A673 (cell line): ENCODE data around the gene SLC7A9. TPM values are rescaled to one million over a fixed set of nuclear protein-coding genes. Genes with fewer than 3 reads are reported as not detected.
"Not testable (repeated sequence)": the region's sequence is repeated elsewhere in the genome, so short reads cannot be mapped to it uniquely, and the experiment has no call there.

ENCODE experiments used
- BruUV-seq: library from RNA; stranded (reverse); fragments of 400-500 nt; replicated peaks from 2 replicates; lab custom pipeline; 2021; lab: Mats Ljungman, UMichigan
- CTCF ChIA-PET: fragments of 300-600 bp; sonication (Branson Sonifier 250); formaldehyde crosslinking; loops from one replicate; lab custom pipeline; 2022; ENCODE audit warnings: antibody characterized with exemption; lab: Charles Lee
- POLR2A ChIA-PET: fragments of 300-600 bp; sonication (Branson Sonifier 250); formaldehyde crosslinking; loops from one replicate; lab custom pipeline; 2022; ENCODE audit warnings: antibody characterized with exemption; ENCODE audit not compliant: low non-redundant PET; lab: Charles Lee
- DNase-seq: peaks from one replicate; pipeline ENCODE4 v3.0.0-alpha.2; 2015; ENCODE audit warnings: low spot score
- H3K27ac ChIP-seq: fragments of 200-600 bp; sonication (generic); 2 replicates; pipeline ENCODE4 v1.5.1; 2016; ENCODE audit warnings: mixed run types, low read depth, mild to moderate bottlenecking, mixed read lengths, antibody characterized with exemption, low read length; ENCODE audit not compliant: poor library complexity, severe bottlenecking
- H3K27me3 ChIP-seq: fragments of 200-600 bp; sonication (generic); replicated peaks from 2 replicates; pipeline ENCODE4 v1.6.1; 2017; ENCODE audit warnings: mixed run types, low read depth, mild to moderate bottlenecking, mixed read lengths, antibody characterized with exemption, low read length; ENCODE audit not compliant: insufficient read depth, poor library complexity
- H3K36me3 ChIP-seq: fragments of 200-600 bp; sonication (generic); 2 replicates; pipeline ENCODE4 v1.6.1; 2016; ENCODE audit warnings: mixed run types, mild to moderate bottlenecking, mixed read lengths, antibody characterized with exemption, low read length; ENCODE audit not compliant: insufficient read depth, poor library complexity, severe bottlenecking
- H3K4me1 ChIP-seq: fragments of 200-600 bp; sonication (generic); 2 replicates; pipeline ENCODE4 v1.6.1; 2017; ENCODE audit warnings: mixed run types, mild to moderate bottlenecking, mixed read lengths, antibody characterized with exemption, low read length; ENCODE audit not compliant: insufficient read depth, poor library complexity, severe bottlenecking
- H3K4me3 ChIP-seq: fragments of 200-600 bp; sonication (generic); 2 replicates; pipeline ENCODE4 v1.5.1; 2016; ENCODE audit warnings: low read depth, mixed run types, mild to moderate bottlenecking, mixed read lengths, low read length; ENCODE audit not compliant: poor library complexity, severe bottlenecking
- H3K9me3 ChIP-seq: fragments of 200-600 bp; sonication (generic); 2 replicates; pipeline ENCODE4 v1.6.1; 2016; ENCODE audit warnings: mixed run types, low read depth, mild to moderate bottlenecking, mixed read lengths, antibody characterized with exemption, low read length; ENCODE audit not compliant: poor library complexity, severe bottlenecking
- CTCF ChIP-seq: fragments of 300-800, 200-600 bp; sonication (generic); conservative IDR thresholded peaks from 2 replicates; pipeline ENCODE4 v1.5.1; 2017; ENCODE audit warnings: low read depth, mild to moderate bottlenecking, antibody characterized with exemption, low read length, moderate library complexity, mixed read lengths
- EZH2 ChIP-seq: fragments of 200-600 bp; sonication (generic); IDR thresholded peaks from 2 replicates; pipeline ENCODE4 v1.6.1; 2017; ENCODE audit warnings: borderline replicate concordance, low read depth, mild to moderate bottlenecking, mixed read lengths, antibody characterized with exemption, low read length; ENCODE audit not compliant: poor library complexity, severe bottlenecking
- intact Hi-C: fragments of 100-400 bp; cut with micrococcal nuclease; formaldehyde crosslinking; loops from one replicate; pipeline ENCODE4 v1.10.0; 2022; ENCODE audit not compliant: unreplicated experiment
- total RNA-seq: library from RNA; stranded (reverse); gene quantifications from 2 replicates; pipeline ENCODE4 v1.2.3, GENCODE V29; 2021

SLC7A9 gene
- total RNA-seq, 1 experiment from 2014 or later: 0.34 TPM

- ChIA-PET POLR2A (no interaction called here), CTCF (no interaction called here)
- H3K27ac ChIP-seq: no peak overlapping the region
- no peaks in the 10 kb centered on the region for H3K27me3 ChIP-seq
- H3K36me3 ChIP-seq: no peaks in the 10 kb centered on the region
- no peak for TF ChIP-seq CTCF
- no peak for TF ChIP-seq EZH2
- no peak for DNase-seq
- intact Hi-C loops: no loop called here
- H3K4me3 ChIP-seq: no peak overlapping the region
- peaks cover 6% of the 10 kb centered on the region for H3K4me1 ChIP-seq
- BruUV-seq: no TSS peak
- no peaks in the 10 kb centered on the region for H3K9me3 ChIP-seq
These were observed 11.0 kb downstream of the SLC7A9 start for GRCh38 chr19:32858559-32858958.

GRCh38 chr19:32858155-32858554 lies 11.4 kb downstream of the SLC7A9 start:
- no peak overlapping the region for H3K4me3 ChIP-seq
- BruUV-seq: no TSS peak
- intact Hi-C loops: no loop called here
- peaks cover 6% of the 10 kb centered on the region for H3K4me1 ChIP-seq
- ChIA-PET POLR2A (no interaction called here), CTCF (interaction anchor here (0.5 kb wide), 1 partner anchor 290 kb away, joined by 6 read pairs; no protein-coding TSS in a partner anchor)
- DNase-seq: no peak
- no peak for TF ChIP-seq CTCF
- no peak for TF ChIP-seq EZH2
- no peaks in the 10 kb centered on the region for H3K36me3 ChIP-seq
- no peaks in the 10 kb centered on the region for H3K9me3 ChIP-seq
- no peaks in the 10 kb centered on the region for H3K27me3 ChIP-seq
- H3K27ac ChIP-seq: no peak overlapping the region

GRCh38 chr19:32857584-32857983 lies 12.0 kb downstream of the SLC7A9 start:
- intact Hi-C loops: no loop called here
- DNase-seq: no peak
- Histone ChIP-seq H3K4me1 (peaks cover 6% of the 10 kb centered on the region), H3K9me3 (no peaks in the 10 kb centered on the region), H3K4me3 (no peak overlapping the region), H3K27ac (no peak overlapping the region), H3K27me3 (no peaks in the 10 kb centered on the region), H3K36me3 (no peaks in the 10 kb centered on the region)
- TF ChIP-seq EZH2 (no peak), CTCF (no peak)
- ChIA-PET POLR2A (no interaction called here), CTCF (interaction anchor here (0.5 kb wide), 1 partner anchor 289 kb away, joined by 6 read pairs; no protein-coding TSS in a partner anchor)
- BruUV-seq: no TSS peak

GRCh38 chr19:32856818-32857217 lies 12.7 kb downstream of the SLC7A9 start:
- intact Hi-C loops, H3K36me3 ChIP-seq, POLR2A ChIA-PET, BruUV-seq, H3K27ac ChIP-seq, CTCF ChIA-PET, H3K9me3 ChIP-seq, H3K4me3 ChIP-seq, DNase-seq, H3K4me1 ChIP-seq, H3K27me3 ChIP-seq: not testable (repeated sequence)
